ENCODE measurements around the gene NUBP2. TPM values are rescaled to one million over a fixed set of nuclear protein-coding genes. Genes with fewer than 3 reads are reported as not detected.

NUBP2 gene
- total RNA-seq, 1 experiment from 2014 or later = 95.1 TPM

DNA sequence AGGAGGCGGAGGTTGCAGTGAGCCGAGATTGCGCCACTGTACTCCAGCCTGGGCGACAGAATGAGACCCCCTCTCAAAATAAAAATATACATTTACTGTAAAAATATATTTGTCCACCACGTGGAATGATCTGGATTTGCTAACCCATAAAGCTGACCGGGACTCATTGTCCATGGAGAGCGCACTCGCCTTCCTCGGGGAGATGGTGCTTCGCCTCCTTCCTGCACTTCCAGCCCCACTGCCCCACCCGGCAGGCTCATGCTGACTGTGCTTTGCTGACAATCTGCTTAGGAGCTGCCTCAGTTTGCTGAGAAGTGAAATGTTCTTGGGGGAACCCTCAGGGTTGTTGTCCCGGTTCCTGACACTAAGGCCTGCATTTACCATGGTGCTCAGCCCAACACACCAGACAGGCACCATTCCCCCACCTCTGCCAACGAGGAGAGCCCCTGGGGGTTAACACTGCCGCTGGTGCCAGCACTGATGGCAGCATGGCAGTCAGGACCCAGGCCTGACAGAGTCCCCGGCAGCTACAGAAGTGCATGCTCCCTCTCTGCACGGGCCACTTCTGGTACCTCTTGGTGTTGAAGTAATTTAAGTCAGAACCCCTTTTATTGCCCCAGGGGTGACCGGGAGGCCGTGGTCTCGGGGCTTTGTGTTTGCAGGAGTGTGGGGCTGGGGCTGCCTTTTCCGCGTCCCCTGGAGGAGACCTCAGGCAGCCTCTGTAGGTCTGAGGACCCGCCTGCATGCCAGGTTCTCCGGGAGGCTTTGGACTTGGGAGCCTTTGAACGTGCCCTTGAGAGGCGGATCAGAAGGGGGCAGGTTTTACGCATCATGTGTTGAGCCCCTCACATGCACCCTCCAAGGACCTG is 2.5 kb downstream of the NUBP2 start:
- intact Hi-C loops (cut with micrococcal nuclease) = no loop called here
- Histone ChIP-seq H3K9ac (ENCODE audit: low read length) (no peak overlapping the region), H3K79me2 (ENCODE audit: low read length) (peaks cover 49% of the 10 kb centered on the region), H3K4me1 (ENCODE audit: insufficient read depth, low read length) (peaks cover 11% of the 10 kb centered on the region; the same call in 1 of the 2 replicates), H3K36me3 (ENCODE audit: low read depth, low read length) (no peaks in the 10 kb centered on the region), H3F3A (ENCODE audit: low read length, unreplicated experiment) (no peaks in the 10 kb centered on the region), H3K4me2 (ENCODE audit: low read length) (no peak overlapping the region), H3K9me2 (replicated peaks; ENCODE audit: low read length) (no peaks in the 10 kb centered on the region), H3K27me3 (ENCODE audit: low read length) (no peaks in the 10 kb centered on the region), H3K9me3 (ENCODE audit: low read length) (no peaks in the 10 kb centered on the region), H3K4me3 (ENCODE audit: low read length) (no peak overlapping the region), H3K27ac (ENCODE audit: low read length) (no peak overlapping the region), H4K20me1 (ENCODE audit: low read length) (no peaks in the 10 kb centered on the region), H2AFZ (ENCODE audit: low read length) (no peak overlapping the region)
- TF ChIP-seq, protein P1, sequence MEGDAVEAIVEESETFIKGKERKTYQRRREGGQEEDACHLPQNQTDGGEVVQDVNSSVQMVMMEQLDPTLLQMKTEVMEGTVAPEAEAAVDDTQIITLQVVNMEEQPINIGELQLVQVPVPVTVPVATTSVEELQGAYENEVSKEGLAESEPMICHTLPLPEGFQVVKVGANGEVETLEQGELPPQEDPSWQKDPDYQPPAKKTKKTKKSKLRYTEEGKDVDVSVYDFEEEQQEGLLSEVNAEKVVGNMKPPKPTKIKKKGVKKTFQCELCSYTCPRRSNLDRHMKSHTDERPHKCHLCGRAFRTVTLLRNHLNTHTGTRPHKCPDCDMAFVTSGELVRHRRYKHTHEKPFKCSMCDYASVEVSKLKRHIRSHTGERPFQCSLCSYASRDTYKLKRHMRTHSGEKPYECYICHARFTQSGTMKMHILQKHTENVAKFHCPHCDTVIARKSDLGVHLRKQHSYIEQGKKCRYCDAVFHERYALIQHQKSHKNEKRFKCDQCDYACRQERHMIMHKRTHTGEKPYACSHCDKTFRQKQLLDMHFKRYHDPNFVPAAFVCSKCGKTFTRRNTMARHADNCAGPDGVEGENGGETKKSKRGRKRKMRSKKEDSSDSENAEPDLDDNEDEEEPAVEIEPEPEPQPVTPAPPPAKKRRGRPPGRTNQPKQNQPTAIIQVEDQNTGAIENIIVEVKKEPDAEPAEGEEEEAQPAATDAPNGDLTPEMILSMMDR (conservative IDR thresholded peaks at IDR 0.05; ENCODE audit: low read depth, low read length) = no peak
- TF ChIP-seq EZH2phosphoT487 (IDR thresholded peaks at IDR 0.05; ENCODE audit: borderline replicate concordance, low read length) (no peak), EZH2 (IDR thresholded peaks at IDR 0.05; ENCODE audit: low read length, unreplicated experiment) (no peak)
- ATAC-seq (no peak), DNase-seq (no peak)
- CTCF ChIA-PET = interaction anchor here (0.7 kb wide), 1 partner anchor 429 kb away, joined by 3 read pairs; the partner anchor contains the start of gene PGP
- POLR2A ChIA-PET (ENCODE audit: unreplicated experiment) = no interaction called here
- no TSS peak for BruUV-seq (replicated peaks)

DNA sequence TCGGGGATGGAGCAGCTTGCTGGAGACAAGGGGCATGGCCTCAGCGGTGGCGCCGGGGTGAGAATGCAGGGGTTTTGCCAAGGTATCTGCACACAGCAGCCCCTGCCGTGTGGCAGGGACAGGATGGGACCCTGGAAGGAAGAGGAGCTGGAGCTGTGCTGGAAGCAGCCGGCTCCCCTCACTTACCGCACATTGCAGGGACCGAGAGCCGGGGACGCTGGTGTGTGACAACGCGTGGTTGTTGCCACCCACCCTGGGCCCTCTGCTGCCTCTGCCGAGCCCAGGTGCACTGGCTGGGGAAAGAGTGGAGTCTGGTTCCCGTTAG is 3.0 kb downstream of the NUBP2 start:
- H3K79me2 ChIP-seq (ENCODE audit: low read length) = peaks cover 48% of the 10 kb centered on the region
- H3K27ac ChIP-seq (ENCODE audit: low read length) = no peak overlapping the region
- H2AFZ ChIP-seq (ENCODE audit: low read length) = no peak overlapping the region
- H4K20me1 ChIP-seq (ENCODE audit: low read length) = no peaks in the 10 kb centered on the region
- ATAC-seq (no peak), DNase-seq (no peak)
- H3K9ac ChIP-seq (ENCODE audit: low read length) = no peak overlapping the region
- ChIA-PET POLR2A (ENCODE audit: unreplicated experiment) (no interaction called here), CTCF (no interaction called here)
- H3K4me3 ChIP-seq (ENCODE audit: low read length) = no peak overlapping the region
- no peaks in the 10 kb centered on the region for H3K27me3 ChIP-seq (ENCODE audit: low read length)
- TF ChIP-seq EZH2 (IDR thresholded peaks at IDR 0.05; ENCODE audit: low read length, unreplicated experiment) = no peak
- TF ChIP-seq, protein P1 (conservative IDR thresholded peaks at IDR 0.05; ENCODE audit: low read depth, low read length) = no peak
- no peak for TF ChIP-seq EZH2phosphoT487 (IDR thresholded peaks at IDR 0.05; ENCODE audit: borderline replicate concordance, low read length)
- H3K4me2 ChIP-seq (ENCODE audit: low read length) = no peak overlapping the region
- H3F3A ChIP-seq (ENCODE audit: low read length, unreplicated experiment) = no peaks in the 10 kb centered on the region
- H3K4me1 ChIP-seq (ENCODE audit: insufficient read depth, low read length) = peaks cover 7% of the 10 kb centered on the region; the same call in 1 of the 2 replicates
- no peaks in the 10 kb centered on the region for H3K36me3 ChIP-seq (ENCODE audit: low read depth, low read length)
- no peaks in the 10 kb centered on the region for H3K9me3 ChIP-seq (ENCODE audit: low read length)
- no TSS peak for BruUV-seq (replicated peaks)
- no peaks in the 10 kb centered on the region for H3K9me2 ChIP-seq (replicated peaks; ENCODE audit: low read length)
- intact Hi-C loops (cut with micrococcal nuclease) = no loop called here

Measured in PC-3 (cell line).